D721Med (cell line): ENCODE results near the gene PRXL2B.

Experiments used
- DNase-seq: peaks from one replicate; pipeline ENCODE4 v3.0.0; 2011; ENCODE audit warnings: low spot score; ENCODE audit not compliant: insufficient read length
- FAIRE-seq: peaks from 2 replicates; lab custom pipeline; 2011; peaks lifted over from hg19 to GRCh38; lab: Jason Lieb, UNC
- TF ChIP-seq, protein P1 (sequence below): IDR thresholded peaks from 2 replicates; pipeline ENCODE4 v1.5.1; 2012; ENCODE audit warnings: mild to moderate bottlenecking, control low read depth; ENCODE audit not compliant: insufficient read depth; ENCODE audit errors: missing control alignments

PRXL2B gene

DNA sequence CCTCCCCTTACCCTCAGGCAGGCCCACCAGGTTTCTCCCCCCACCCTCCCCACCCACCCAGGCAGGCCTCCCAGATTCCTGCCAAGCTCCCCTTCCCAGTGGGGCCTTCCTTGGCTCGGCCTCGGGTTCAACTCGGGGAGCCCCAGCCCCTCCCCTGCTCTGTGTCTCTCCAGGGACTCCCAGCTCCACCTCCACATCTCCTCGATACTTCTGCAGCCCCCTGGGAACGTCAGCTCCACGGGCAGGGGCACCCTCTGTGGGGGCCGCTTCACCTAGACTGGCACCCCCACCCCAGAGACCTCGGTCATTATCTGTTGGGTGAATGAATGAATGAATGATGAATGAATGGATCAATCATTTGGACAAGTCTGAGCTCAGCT, 45.5 kb downstream of the PRXL2B start:
- DNase-seq (no peak), FAIRE-seq (no peak)

DNA sequence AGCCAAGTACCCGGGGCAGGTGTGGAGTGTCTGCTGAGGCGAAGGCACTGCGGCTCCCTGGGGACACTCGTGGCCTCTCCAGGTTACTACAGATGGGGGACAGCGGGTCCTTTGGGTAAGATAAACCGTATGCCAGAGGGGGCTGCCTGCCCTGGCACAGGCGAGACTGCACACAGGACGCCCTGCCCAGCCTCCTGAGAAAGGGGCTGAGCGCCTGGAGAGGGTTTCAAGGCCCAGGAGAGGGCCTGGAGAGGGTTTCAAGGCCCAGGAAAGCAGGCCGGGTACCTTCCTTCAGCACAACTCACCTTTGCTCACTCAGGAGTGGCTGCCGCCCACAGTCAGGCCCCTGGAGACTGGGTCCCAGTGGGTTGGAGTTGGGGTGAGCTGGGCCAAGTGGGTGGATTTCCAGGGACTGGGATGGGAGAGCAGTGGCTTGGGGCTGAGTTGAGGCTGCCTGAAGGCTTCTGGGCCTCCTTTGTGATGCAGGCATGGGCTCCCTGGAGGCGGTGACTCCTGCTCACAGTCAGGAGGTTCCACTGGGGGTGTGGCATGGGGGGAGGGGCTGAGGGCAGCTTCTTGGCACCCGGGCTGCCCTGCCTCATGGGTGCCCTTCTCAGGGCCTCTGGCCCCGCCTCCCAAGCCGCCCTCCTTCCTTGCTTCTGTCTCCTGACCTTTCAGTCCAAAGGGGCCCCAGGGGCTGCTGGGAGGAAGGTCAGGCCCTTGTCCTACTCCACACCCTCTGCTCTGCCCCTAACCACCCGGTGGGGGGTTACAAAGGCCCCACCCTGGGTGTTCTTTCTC, 46.2 kb downstream of the PRXL2B start, which contains the start of gene MMEL1:
TSS of gene MMEL1 (minus strand) at position 456 of the 801 bp plus-strand sequence. CDS start 3,532 bp downstream, outside the sequence.
- TF ChIP-seq, protein P1, sequence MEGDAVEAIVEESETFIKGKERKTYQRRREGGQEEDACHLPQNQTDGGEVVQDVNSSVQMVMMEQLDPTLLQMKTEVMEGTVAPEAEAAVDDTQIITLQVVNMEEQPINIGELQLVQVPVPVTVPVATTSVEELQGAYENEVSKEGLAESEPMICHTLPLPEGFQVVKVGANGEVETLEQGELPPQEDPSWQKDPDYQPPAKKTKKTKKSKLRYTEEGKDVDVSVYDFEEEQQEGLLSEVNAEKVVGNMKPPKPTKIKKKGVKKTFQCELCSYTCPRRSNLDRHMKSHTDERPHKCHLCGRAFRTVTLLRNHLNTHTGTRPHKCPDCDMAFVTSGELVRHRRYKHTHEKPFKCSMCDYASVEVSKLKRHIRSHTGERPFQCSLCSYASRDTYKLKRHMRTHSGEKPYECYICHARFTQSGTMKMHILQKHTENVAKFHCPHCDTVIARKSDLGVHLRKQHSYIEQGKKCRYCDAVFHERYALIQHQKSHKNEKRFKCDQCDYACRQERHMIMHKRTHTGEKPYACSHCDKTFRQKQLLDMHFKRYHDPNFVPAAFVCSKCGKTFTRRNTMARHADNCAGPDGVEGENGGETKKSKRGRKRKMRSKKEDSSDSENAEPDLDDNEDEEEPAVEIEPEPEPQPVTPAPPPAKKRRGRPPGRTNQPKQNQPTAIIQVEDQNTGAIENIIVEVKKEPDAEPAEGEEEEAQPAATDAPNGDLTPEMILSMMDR = no peak
- FAIRE-seq (no peak), DNase-seq (no peak)

More for the DNA sequence above, 45.5 kb downstream of the PRXL2B start:
- TF ChIP-seq, protein P1 = no peak

DNA sequence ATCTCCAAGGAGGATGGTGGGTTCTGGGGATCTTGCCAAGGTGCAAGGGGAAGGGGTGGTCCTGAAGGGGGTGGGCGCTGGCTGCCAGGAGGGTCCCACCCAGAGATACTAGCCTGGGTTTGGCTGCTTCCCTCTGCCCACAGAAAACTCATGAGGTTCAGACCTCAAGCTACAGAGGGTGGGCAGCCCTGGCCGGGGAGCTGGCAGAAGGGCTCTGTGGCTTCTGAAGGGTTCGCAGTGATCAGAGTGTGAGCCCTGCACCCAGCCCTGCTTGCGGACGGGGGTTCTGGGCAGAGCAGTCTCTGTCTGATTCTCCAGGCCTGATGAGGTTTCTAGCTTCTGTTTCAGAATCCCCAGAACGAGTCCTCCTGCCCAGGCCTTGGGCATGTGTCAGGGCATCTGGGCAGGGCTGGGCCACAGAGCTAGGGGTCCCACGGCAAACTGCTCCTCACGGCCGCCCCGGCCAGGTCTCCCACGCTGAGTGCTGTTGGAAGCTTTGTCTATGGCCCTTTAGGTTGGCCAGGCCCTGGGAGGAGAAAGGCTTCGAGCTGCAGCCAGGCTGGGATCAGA, 46.9 kb downstream of the PRXL2B start:
- DNase-seq (no peak), FAIRE-seq (no peak)
- TF ChIP-seq, protein P1 = no peak

DNA sequence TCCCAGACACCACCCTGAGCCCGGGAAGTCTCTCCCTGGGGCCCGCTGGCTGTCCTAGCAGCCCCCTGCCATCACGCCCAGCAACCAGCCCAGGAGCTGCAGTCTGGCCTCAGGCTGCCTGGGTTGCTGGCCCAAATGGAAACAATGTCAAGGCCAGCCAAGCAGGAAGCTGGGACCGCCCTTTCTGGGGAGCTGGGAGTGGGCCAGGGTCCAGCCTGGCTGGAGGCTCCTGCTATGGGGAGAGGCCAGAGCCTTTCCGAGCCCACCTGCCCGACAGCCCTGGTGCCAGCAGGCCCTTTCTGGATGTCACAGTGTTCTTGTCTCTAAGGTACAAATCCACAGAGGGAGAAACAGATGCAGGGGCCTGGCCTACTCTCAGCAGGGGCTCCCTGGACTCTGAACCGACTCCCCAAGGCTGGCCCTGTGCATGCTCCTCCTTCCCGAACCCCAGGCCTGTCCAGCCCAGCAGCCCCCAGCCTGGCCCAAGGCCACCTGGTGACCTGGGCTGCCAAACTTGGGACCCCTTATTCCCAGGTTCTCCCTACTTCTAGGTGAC, 47.4 kb downstream of the PRXL2B start:
- DNase-seq (no peak), FAIRE-seq (no peak)
- TF ChIP-seq, protein P1 = no peak

DNA sequence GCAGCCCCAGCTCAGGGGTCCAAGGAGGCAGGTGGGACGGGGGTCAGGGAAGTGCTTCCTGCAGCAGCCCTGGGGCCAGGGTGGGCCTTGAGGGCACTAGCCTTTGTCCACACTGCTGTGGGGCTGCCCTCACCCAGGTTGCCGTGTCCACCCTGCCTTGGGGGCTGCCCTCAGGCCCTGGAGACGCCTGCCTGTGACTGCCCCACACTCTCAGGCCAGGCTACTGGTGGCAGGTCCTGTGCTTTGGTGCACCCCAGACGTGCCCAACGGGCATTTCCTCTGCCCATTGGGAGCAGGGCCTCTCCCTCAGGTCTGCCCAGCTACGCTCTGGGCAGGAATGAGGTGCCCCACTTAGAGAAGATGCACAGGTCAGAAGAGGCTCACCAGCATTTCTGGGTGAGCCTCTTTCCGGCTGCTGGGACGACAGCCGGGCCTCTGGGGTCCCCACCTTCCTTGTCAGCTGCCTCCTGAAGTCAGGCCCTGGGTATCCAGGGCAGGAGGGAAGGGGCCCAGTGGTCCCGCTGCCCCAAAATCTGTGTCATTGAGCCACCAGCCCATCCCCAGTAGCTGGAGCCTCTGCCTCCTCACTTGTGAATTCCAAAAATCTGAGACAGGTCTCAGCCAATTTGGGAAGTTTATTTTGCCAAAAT, 48.9 kb downstream of the PRXL2B start:
- DNase-seq (no peak), FAIRE-seq (no peak)
- TF ChIP-seq, protein P1 = no peak

DNA sequence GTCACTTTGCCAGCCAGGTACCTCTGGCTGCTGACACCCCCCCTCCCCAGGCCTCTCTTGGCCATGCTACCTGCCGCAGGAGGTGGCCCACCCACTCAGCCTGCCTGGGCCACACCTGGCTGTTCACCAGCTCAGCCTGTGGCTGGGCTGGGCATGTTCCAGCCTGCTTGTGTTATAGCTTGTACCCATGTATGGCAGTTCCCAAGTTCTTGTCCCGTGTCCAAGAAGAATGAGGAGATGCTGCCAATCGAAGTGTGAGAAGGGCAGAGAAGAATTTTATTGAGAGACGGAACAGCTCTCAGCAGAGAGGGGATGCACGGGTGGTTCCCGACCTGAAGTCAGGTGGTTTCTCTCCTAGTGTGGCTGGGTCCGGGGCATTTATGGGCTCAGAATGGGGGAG, 50.2 kb downstream of the PRXL2B start:
- no peak for DNase-seq
- no peak for FAIRE-seq

More for the DNA sequence above, 50.2 kb downstream of the PRXL2B start:
- TF ChIP-seq, protein P1 = no peak
